GM23338 (cell line): ENCODE results near the gene POU6F1. TPM values are rescaled to one million over a fixed set of nuclear protein-coding genes. Genes with fewer than 3 reads are reported as not detected.

Source experiments
- ATAC-seq: fragments of 200-7000 bp; cut with Tn5 transposase; 3 replicates; pipeline ENCODE4 v1.9.1; 2020
- DNase-seq: peaks from one replicate; pipeline ENCODE4 v3.0.0-alpha.2; 2015; ENCODE audit warnings: low spot score
- H2AFZ ChIP-seq: fragments of 200-600 bp; sonication (generic); 2 replicates; pipeline ENCODE4 v1.8.0; 2016; ENCODE audit warnings: antibody characterized with exemption, mild to moderate bottlenecking, moderate library complexity
- H3F3A ChIP-seq: fragments of 200-600 bp; sonication (generic); replicated peaks from 2 replicates; pipeline ENCODE4 v1.8.0; 2017; ENCODE audit warnings: antibody characterized with exemption, mixed run types, low read depth
- H3K27ac ChIP-seq: fragments of 200-600 bp; sonication (generic); 2 replicates; pipeline ENCODE4 v1.6.1; 2016; ENCODE audit warnings: low read depth
- H3K27me3 ChIP-seq: fragments of 200-600 bp; sonication (generic); 2 replicates; pipeline ENCODE4 v1.8.0; 2016; ENCODE audit warnings: mild to moderate bottlenecking, mixed run types, moderate library complexity; ENCODE audit not compliant: insufficient read depth
- H3K36me3 ChIP-seq: fragments of 200-600 bp; sonication (generic); 2 replicates; pipeline ENCODE4 v1.8.0; 2016; ENCODE audit warnings: mild to moderate bottlenecking; ENCODE audit not compliant: insufficient read depth
- H3K4me1 ChIP-seq: fragments of 200-600 bp; sonication (generic); 2 replicates; pipeline ENCODE4 v1.8.0; 2016; ENCODE audit warnings: mild to moderate bottlenecking, moderate library complexity; ENCODE audit not compliant: insufficient read depth
- H3K4me2 ChIP-seq: fragments of 200-600 bp; sonication (generic); 2 replicates; pipeline ENCODE4 v1.7.1; 2017; ENCODE audit warnings: mixed run types
- H3K4me3 ChIP-seq: fragments of 200-600 bp; sonication (generic); 2 replicates; pipeline ENCODE4 v1.6.1; 2016; ENCODE audit warnings: mixed run types
- H3K79me2 ChIP-seq: fragments of 200-600 bp; sonication (generic); replicated peaks from 2 replicates; pipeline ENCODE4 v1.8.0; 2017; ENCODE audit warnings: mild to moderate bottlenecking; ENCODE audit not compliant: insufficient read depth
- H3K9me2 ChIP-seq: fragments of 200-600 bp; sonication (generic); 2 replicates; pipeline ENCODE4 v1.8.0; 2017; ENCODE audit not compliant: insufficient read depth
- H4K20me1 ChIP-seq: fragments of 200-600 bp; sonication (generic); replicated peaks from 2 replicates; pipeline ENCODE4 v1.8.0; 2017; ENCODE audit warnings: mild to moderate bottlenecking; ENCODE audit not compliant: insufficient read depth
- H3K27ac Mint-ChIP-seq: 2 replicates; pipeline ENCODE4 v1.8.0; 2020; ENCODE audit warnings: inconsistent platforms, mild to moderate bottlenecking, moderate library complexity, mixed read lengths
- H3K27me3 Mint-ChIP-seq: 3 replicates; pipeline ENCODE4 v1.8.0; 2022; ENCODE audit warnings: low read depth, mild to moderate bottlenecking, moderate library complexity, mixed read lengths, inconsistent platforms; ENCODE audit not compliant: insufficient read depth, poor library complexity
- H3K36me3 Mint-ChIP-seq: 3 replicates; pipeline ENCODE4 v1.8.0; 2021; ENCODE audit warnings: low read depth, mild to moderate bottlenecking, inconsistent platforms, moderate library complexity, mixed read lengths
- H3K4me1 Mint-ChIP-seq: 3 replicates; pipeline ENCODE4 v1.8.0; 2020; ENCODE audit warnings: mild to moderate bottlenecking, inconsistent platforms, mixed read lengths
- H3K4me3 Mint-ChIP-seq: 3 replicates; pipeline ENCODE4 v1.8.0; 2021; ENCODE audit warnings: moderate library complexity, mild to moderate bottlenecking, inconsistent platforms, mixed read lengths
- H3K9me3 Mint-ChIP-seq: 3 replicates; pipeline ENCODE4 v1.8.0; 2020; ENCODE audit warnings: moderate library complexity, mild to moderate bottlenecking, inconsistent platforms, mixed read lengths
- CREB1 ChIP-seq: fragments of 250-450 bp; sonication (Bioruptor Pico); IDR thresholded peaks from 2 replicates; pipeline ENCODE4 v1.5.0; 2020; ENCODE audit warnings: low read depth, mild to moderate bottlenecking, moderate library complexity
- CTCF ChIP-seq, 2 experiments: fragments of 200-600 bp in 1 of 2; sonication (generic) in 1 of 2; conservative IDR thresholded peaks; 2 replicates each; pipeline versions ENCODE4 v1.5.1 to v1.6.1; 2016 to 2017; ENCODE audit warnings: antibody characterized with exemption in 2 of 2, low read depth in 2 of 2, mild to moderate bottlenecking in 2 of 2, moderate library complexity in 1 of 2
- EZH2 ChIP-seq: fragments of 200-600 bp; sonication (generic); IDR thresholded peaks from one replicate; pipeline ENCODE4 v1.8.0; 2017; ENCODE audit warnings: antibody characterized with exemption, mild to moderate bottlenecking, low read depth; ENCODE audit not compliant: unreplicated experiment
- EZH2phosphoT487 ChIP-seq: fragments of 200-600 bp; sonication (generic); IDR thresholded peaks from one replicate; pipeline ENCODE4 v1.8.1; 2018; ENCODE audit warnings: antibody characterized with exemption; ENCODE audit not compliant: unreplicated experiment
- JUNB ChIP-seq: IDR thresholded peaks from one replicate; pipeline ENCODE4 v1.6.1; 2016; ENCODE audit warnings: antibody characterized with exemption; ENCODE audit not compliant: unreplicated experiment
- REST ChIP-seq: IDR thresholded peaks from one replicate; pipeline ENCODE4 v1.6.1; 2018; ENCODE audit warnings: antibody characterized with exemption; ENCODE audit not compliant: unreplicated experiment
- STAT1 ChIP-seq: IDR thresholded peaks from one replicate; pipeline ENCODE4 v1.6.1; 2016; ENCODE audit warnings: antibody characterized with exemption; ENCODE audit not compliant: unreplicated experiment
- ZNF114 ChIP-seq: fragments of 250-450 bp; sonication (Bioruptor Pico); IDR thresholded peaks from 2 replicates; pipeline ENCODE4 v1.5.0; 2020; ENCODE audit warnings: mild to moderate bottlenecking, moderate library complexity
- ZNF331 ChIP-seq: fragments of 250-450 bp; sonication (Bioruptor Pico); IDR thresholded peaks from 2 replicates; pipeline ENCODE4 v1.5.0; 2020; ENCODE audit warnings: low read depth, mild to moderate bottlenecking, moderate library complexity
- polyA plus RNA-seq: library from polyadenylated mRNA; unstranded; fragments of >200 nt; fragmentation: Nextera tagmentation; extraction: Ambion mirVana; gene quantifications from 2 replicates; pipeline ENCODE4 v1.2.1, GENCODE V29; 2016
- total RNA-seq: library from RNA; depleted of rRNA; stranded (reverse); fragments of >200 nt; shearing (Covaris generic); gene quantifications from 2 replicates; pipeline ENCODE4 v1.2.3, GENCODE V29; 2014

POU6F1 gene
- total and polyA plus RNA-seq, 2 experiments from 2014 or later = 3.0 to 4.0 TPM

- Mint-ChIP-seq H3K27ac (no peak overlapping the region), H3K4me3 (no peak overlapping the region), H3K27me3 (peaks cover 9% of the 10 kb centered on the region), H3K4me1 (no peaks in the 10 kb centered on the region; the same call in 2 of the 3 replicates), H3K36me3 (0 out of 3 replicates have a peak, but pooled peaks cover 3% of the 10 kb centered on the region), H3K9me3 (no peaks in the 10 kb centered on the region)
- Histone ChIP-seq H3F3A (no peaks in the 10 kb centered on the region), H2AFZ (no peak overlapping the region), H3K4me3 (no peak overlapping the region), H3K4me1 (no peaks in the 10 kb centered on the region), H3K79me2 (no peaks in the 10 kb centered on the region), H3K9me2 (no peaks in the 10 kb centered on the region), H3K4me2 (no peak overlapping the region), H3K27ac (no peak overlapping the region), H4K20me1 (no peaks in the 10 kb centered on the region), H3K36me3 (no peaks in the 10 kb centered on the region), H3K27me3 (no peaks in the 10 kb centered on the region)
- ATAC-seq (no peak), DNase-seq (no peak)
- TF ChIP-seq CTCF (conservative IDR thresholded peaks at IDR 0.05; ENCODE audit: low read depth in 2 of 2) (no peak), ZNF331 (CRISPR knock-in tag) (no peak), JUNB (no peak), STAT1 (no peak), CREB1 (CRISPR knock-in tag) (no peak)
These were observed 15.1 kb downstream of the POU6F1 start for GRCh38 chr12:51202718-51203117.

GRCh38 chr12:51200806-51201205, 17.1 kb downstream of the POU6F1 start:
- Histone ChIP-seq H3K4me3 (no peak overlapping the region), H3F3A (no peaks in the 10 kb centered on the region), H3K27ac (no peak overlapping the region), H3K4me1 (no peaks in the 10 kb centered on the region), H3K27me3 (no peaks in the 10 kb centered on the region), H2AFZ (no peak overlapping the region), H3K36me3 (no peaks in the 10 kb centered on the region), H4K20me1 (no peaks in the 10 kb centered on the region), H3K9me2 (no peaks in the 10 kb centered on the region), H3K79me2 (no peaks in the 10 kb centered on the region), H3K4me2 (no peak overlapping the region)
- Mint-ChIP-seq H3K9me3 (no peaks in the 10 kb centered on the region), H3K27me3 (peaks cover 9% of the 10 kb centered on the region), H3K4me3 (no peak overlapping the region), H3K27ac (no peak overlapping the region), H3K4me1 (no peaks in the 10 kb centered on the region; the same call in 2 of the 3 replicates), H3K36me3 (0 out of 3 replicates have a peak, but pooled peaks cover 3% of the 10 kb centered on the region)
- ATAC-seq (no peak), DNase-seq (no peak)
- TF ChIP-seq EZH2 (no peak), EZH2phosphoT487 (no peak), REST (no peak), ZNF114 (CRISPR knock-in tag) (no peak)
